Measurements from ENCODE around the gene PPP1R9A. TPM values are rescaled to one million over a fixed set of nuclear protein-coding genes. Genes with fewer than 3 reads are reported as not detected.

The PPP1R9A gene
- total RNA-seq, 1 experiment from 2014 or later, result 13.5 TPM

- no peaks in the 10 kb centered on the region for H3K9me3 ChIP-seq (ENCODE audit: control insufficient read depth in 1 of 2, insufficient read depth in 1 of 2, low read depth in 1 of 2, low read length in 2 of 2)
- CTCF ChIA-PET, result no interaction called here
- H3K9me2 ChIP-seq (ENCODE audit: insufficient read depth), result no peaks in the 10 kb centered on the region
- no TSS peak for BruUV-seq (replicated peaks)
- peaks cover 5 to 9% of the 10 kb centered on the region in 2 experiments; a peak in 3 of 4 replicates for H3K4me1 ChIP-seq (ENCODE audit: control insufficient read depth in 1 of 2, insufficient read depth in 2 of 2, low read length in 2 of 2)
- H3K4me2 ChIP-seq (ENCODE audit: low read length), result no peak overlapping the region
- TF ChIP-seq SRF (IDR thresholded peaks at IDR 0.05; ENCODE audit: low read depth) (no peak), EZH2 (IDR thresholded peaks at IDR 0.05) (no peak), JUND (IDR thresholded peaks at IDR 0.05) (no peak), ZBTB33 (IDR thresholded peaks at IDR 0.05; ENCODE audit: extremely low read depth, insufficient replicate concordance, low read length) (no peak), EGR1 (IDR thresholded peaks at IDR 0.05; ENCODE audit: low read depth) (no peak), SP1 (IDR thresholded peaks at IDR 0.05; ENCODE audit: low read depth) (no peak), ATF3 (IDR thresholded peaks at IDR 0.05) (no peak), POLR2AphosphoS5 (IDR thresholded peaks at IDR 0.05; ENCODE audit: low read depth, low read length) (no peak), ZFX (IDR thresholded peaks at IDR 0.05) (no peak), EZH2phosphoT487 (IDR thresholded peaks at IDR 0.05; ENCODE audit: borderline replicate concordance) (no peak), FOSL1 (IDR thresholded peaks at IDR 0.05; ENCODE audit: low read depth) (no peak), RAD21 (IDR thresholded peaks at IDR 0.05; ENCODE audit: low read depth) (no peak), ELF1 (IDR thresholded peaks at IDR 0.05; ENCODE audit: borderline replicate concordance, low read depth) (no peak)
- TF ChIP-seq, protein P1, sequence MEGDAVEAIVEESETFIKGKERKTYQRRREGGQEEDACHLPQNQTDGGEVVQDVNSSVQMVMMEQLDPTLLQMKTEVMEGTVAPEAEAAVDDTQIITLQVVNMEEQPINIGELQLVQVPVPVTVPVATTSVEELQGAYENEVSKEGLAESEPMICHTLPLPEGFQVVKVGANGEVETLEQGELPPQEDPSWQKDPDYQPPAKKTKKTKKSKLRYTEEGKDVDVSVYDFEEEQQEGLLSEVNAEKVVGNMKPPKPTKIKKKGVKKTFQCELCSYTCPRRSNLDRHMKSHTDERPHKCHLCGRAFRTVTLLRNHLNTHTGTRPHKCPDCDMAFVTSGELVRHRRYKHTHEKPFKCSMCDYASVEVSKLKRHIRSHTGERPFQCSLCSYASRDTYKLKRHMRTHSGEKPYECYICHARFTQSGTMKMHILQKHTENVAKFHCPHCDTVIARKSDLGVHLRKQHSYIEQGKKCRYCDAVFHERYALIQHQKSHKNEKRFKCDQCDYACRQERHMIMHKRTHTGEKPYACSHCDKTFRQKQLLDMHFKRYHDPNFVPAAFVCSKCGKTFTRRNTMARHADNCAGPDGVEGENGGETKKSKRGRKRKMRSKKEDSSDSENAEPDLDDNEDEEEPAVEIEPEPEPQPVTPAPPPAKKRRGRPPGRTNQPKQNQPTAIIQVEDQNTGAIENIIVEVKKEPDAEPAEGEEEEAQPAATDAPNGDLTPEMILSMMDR (IDR thresholded peaks at IDR 0.05 in 2 of 3, conservative IDR thresholded peaks at IDR 0.05 in 1 of 3; ENCODE audit: borderline replicate concordance in 1 of 3, insufficient read depth in 1 of 3, low read depth in 2 of 3, low read length in 2 of 3), result no peak
- TF ChIP-seq, protein P2, sequence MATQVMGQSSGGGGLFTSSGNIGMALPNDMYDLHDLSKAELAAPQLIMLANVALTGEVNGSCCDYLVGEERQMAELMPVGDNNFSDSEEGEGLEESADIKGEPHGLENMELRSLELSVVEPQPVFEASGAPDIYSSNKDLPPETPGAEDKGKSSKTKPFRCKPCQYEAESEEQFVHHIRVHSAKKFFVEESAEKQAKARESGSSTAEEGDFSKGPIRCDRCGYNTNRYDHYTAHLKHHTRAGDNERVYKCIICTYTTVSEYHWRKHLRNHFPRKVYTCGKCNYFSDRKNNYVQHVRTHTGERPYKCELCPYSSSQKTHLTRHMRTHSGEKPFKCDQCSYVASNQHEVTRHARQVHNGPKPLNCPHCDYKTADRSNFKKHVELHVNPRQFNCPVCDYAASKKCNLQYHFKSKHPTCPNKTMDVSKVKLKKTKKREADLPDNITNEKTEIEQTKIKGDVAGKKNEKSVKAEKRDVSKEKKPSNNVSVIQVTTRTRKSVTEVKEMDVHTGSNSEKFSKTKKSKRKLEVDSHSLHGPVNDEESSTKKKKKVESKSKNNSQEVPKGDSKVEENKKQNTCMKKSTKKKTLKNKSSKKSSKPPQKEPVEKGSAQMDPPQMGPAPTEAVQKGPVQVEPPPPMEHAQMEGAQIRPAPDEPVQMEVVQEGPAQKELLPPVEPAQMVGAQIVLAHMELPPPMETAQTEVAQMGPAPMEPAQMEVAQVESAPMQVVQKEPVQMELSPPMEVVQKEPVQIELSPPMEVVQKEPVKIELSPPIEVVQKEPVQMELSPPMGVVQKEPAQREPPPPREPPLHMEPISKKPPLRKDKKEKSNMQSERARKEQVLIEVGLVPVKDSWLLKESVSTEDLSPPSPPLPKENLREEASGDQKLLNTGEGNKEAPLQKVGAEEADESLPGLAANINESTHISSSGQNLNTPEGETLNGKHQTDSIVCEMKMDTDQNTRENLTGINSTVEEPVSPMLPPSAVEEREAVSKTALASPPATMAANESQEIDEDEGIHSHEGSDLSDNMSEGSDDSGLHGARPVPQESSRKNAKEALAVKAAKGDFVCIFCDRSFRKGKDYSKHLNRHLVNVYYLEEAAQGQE (IDR thresholded peaks at IDR 0.05; ENCODE audit: low read depth), result no peak
- no peak overlapping the region for H3K27ac ChIP-seq (ENCODE audit: low read depth, low read length)
- no peak overlapping the region for H3K4me3 ChIP-seq (replicated peaks in 1 of 2; ENCODE audit: low read depth in 1 of 2, low read length in 2 of 2)
- H3K9ac ChIP-seq (ENCODE audit: low read length), result no peak overlapping the region
- DNase-seq (ENCODE audit: low read depth, low spot score), result no peak
- RAD21 ChIA-PET (ENCODE audit: low non-redundant PET in 1 of 2, low total read pairs in 2 of 2, uncharacterized antibody in 2 of 2, unreplicated experiment in 2 of 2), result no interaction called here
- no peak overlapping the region for H2AFZ ChIP-seq (ENCODE audit: low read depth, low read length, poor library complexity, severe bottlenecking)
- H4K20me1 ChIP-seq (ENCODE audit: insufficient read depth), result no peaks in the 10 kb centered on the region
- no peaks in the 10 kb centered on the region for H3K27me3 ChIP-seq (ENCODE audit: insufficient read depth, low read length)
- no peaks in the 10 kb centered on the region for H3K79me2 ChIP-seq (ENCODE audit: insufficient read depth, low read length)
- H3K36me3 ChIP-seq (ENCODE audit: control insufficient read depth in 1 of 2, insufficient read depth in 2 of 2, low read length in 2 of 2), result no peaks in the 10 kb centered on the region
- POLR2A ChIA-PET, result no interaction called here
- ATAC-seq, result no peak
- intact Hi-C loops (cut with micrococcal nuclease), result no loop called here
Observed at GRCh38 chr7:95099106-95099505, 191.7 kb downstream of the PPP1R9A start.
